GM23338 (cell line): ENCODE results near the gene ADAD2. TPM values are rescaled to one million over a fixed set of nuclear protein-coding genes. Genes with fewer than 3 reads are reported as not detected.

Source experiments
- ATAC-seq: fragments of 200-7000 bp; cut with Tn5 transposase; 3 replicates; pipeline ENCODE4 v1.9.1; 2020
- DNase-seq: peaks from one replicate; pipeline ENCODE4 v3.0.0-alpha.2; 2015; ENCODE audit warnings: low spot score
- H2AFZ ChIP-seq: fragments of 200-600 bp; sonication (generic); 2 replicates; pipeline ENCODE4 v1.8.0; 2016; ENCODE audit warnings: antibody characterized with exemption, mild to moderate bottlenecking, moderate library complexity
- H3F3A ChIP-seq: fragments of 200-600 bp; sonication (generic); replicated peaks from 2 replicates; pipeline ENCODE4 v1.8.0; 2017; ENCODE audit warnings: antibody characterized with exemption, mixed run types, low read depth
- H3K27ac ChIP-seq: fragments of 200-600 bp; sonication (generic); 2 replicates; pipeline ENCODE4 v1.6.1; 2016; ENCODE audit warnings: low read depth
- H3K27me3 ChIP-seq: fragments of 200-600 bp; sonication (generic); 2 replicates; pipeline ENCODE4 v1.8.0; 2016; ENCODE audit warnings: mild to moderate bottlenecking, mixed run types, moderate library complexity; ENCODE audit not compliant: insufficient read depth
- H3K36me3 ChIP-seq: fragments of 200-600 bp; sonication (generic); 2 replicates; pipeline ENCODE4 v1.8.0; 2016; ENCODE audit warnings: mild to moderate bottlenecking; ENCODE audit not compliant: insufficient read depth
- H3K4me1 ChIP-seq: fragments of 200-600 bp; sonication (generic); 2 replicates; pipeline ENCODE4 v1.8.0; 2016; ENCODE audit warnings: mild to moderate bottlenecking, moderate library complexity; ENCODE audit not compliant: insufficient read depth
- H3K4me2 ChIP-seq: fragments of 200-600 bp; sonication (generic); 2 replicates; pipeline ENCODE4 v1.7.1; 2017; ENCODE audit warnings: mixed run types
- H3K4me3 ChIP-seq: fragments of 200-600 bp; sonication (generic); 2 replicates; pipeline ENCODE4 v1.6.1; 2016; ENCODE audit warnings: mixed run types
- H3K79me2 ChIP-seq: fragments of 200-600 bp; sonication (generic); replicated peaks from 2 replicates; pipeline ENCODE4 v1.8.0; 2017; ENCODE audit warnings: mild to moderate bottlenecking; ENCODE audit not compliant: insufficient read depth
- H3K9me2 ChIP-seq: fragments of 200-600 bp; sonication (generic); 2 replicates; pipeline ENCODE4 v1.8.0; 2017; ENCODE audit not compliant: insufficient read depth
- H4K20me1 ChIP-seq: fragments of 200-600 bp; sonication (generic); replicated peaks from 2 replicates; pipeline ENCODE4 v1.8.0; 2017; ENCODE audit warnings: mild to moderate bottlenecking; ENCODE audit not compliant: insufficient read depth
- H3K27ac Mint-ChIP-seq: 2 replicates; pipeline ENCODE4 v1.8.0; 2020; ENCODE audit warnings: inconsistent platforms, mild to moderate bottlenecking, moderate library complexity, mixed read lengths
- H3K27me3 Mint-ChIP-seq: 3 replicates; pipeline ENCODE4 v1.8.0; 2022; ENCODE audit warnings: low read depth, mild to moderate bottlenecking, moderate library complexity, mixed read lengths, inconsistent platforms; ENCODE audit not compliant: insufficient read depth, poor library complexity
- H3K36me3 Mint-ChIP-seq: 3 replicates; pipeline ENCODE4 v1.8.0; 2021; ENCODE audit warnings: low read depth, mild to moderate bottlenecking, inconsistent platforms, moderate library complexity, mixed read lengths
- H3K4me1 Mint-ChIP-seq: 3 replicates; pipeline ENCODE4 v1.8.0; 2020; ENCODE audit warnings: mild to moderate bottlenecking, inconsistent platforms, mixed read lengths
- H3K4me3 Mint-ChIP-seq: 3 replicates; pipeline ENCODE4 v1.8.0; 2021; ENCODE audit warnings: moderate library complexity, mild to moderate bottlenecking, inconsistent platforms, mixed read lengths
- H3K9me3 Mint-ChIP-seq: 3 replicates; pipeline ENCODE4 v1.8.0; 2020; ENCODE audit warnings: moderate library complexity, mild to moderate bottlenecking, inconsistent platforms, mixed read lengths
- ETS1 ChIP-seq: IDR thresholded peaks from 2 replicates; pipeline ENCODE4 v1.6.1; 2016; ENCODE audit warnings: antibody characterized with exemption
- EZH2phosphoT487 ChIP-seq: fragments of 200-600 bp; sonication (generic); IDR thresholded peaks from one replicate; pipeline ENCODE4 v1.8.1; 2018; ENCODE audit warnings: antibody characterized with exemption; ENCODE audit not compliant: unreplicated experiment
- JUNB ChIP-seq: IDR thresholded peaks from one replicate; pipeline ENCODE4 v1.6.1; 2016; ENCODE audit warnings: antibody characterized with exemption; ENCODE audit not compliant: unreplicated experiment
- ZNF331 ChIP-seq: fragments of 250-450 bp; sonication (Bioruptor Pico); IDR thresholded peaks from 2 replicates; pipeline ENCODE4 v1.5.0; 2020; ENCODE audit warnings: low read depth, mild to moderate bottlenecking, moderate library complexity
- ZNF462 ChIP-seq: fragments of 250-450 bp; sonication (Bioruptor Pico); IDR thresholded peaks from 2 replicates; pipeline ENCODE4 v1.5.0; 2020; ENCODE audit warnings: mild to moderate bottlenecking, moderate library complexity
- polyA plus RNA-seq: library from polyadenylated mRNA; unstranded; fragments of >200 nt; fragmentation: Nextera tagmentation; extraction: Ambion mirVana; gene quantifications from 2 replicates; pipeline ENCODE4 v1.2.1, GENCODE V29; 2016
- total RNA-seq: library from RNA; depleted of rRNA; stranded (reverse); fragments of >200 nt; shearing (Covaris generic); gene quantifications from 2 replicates; pipeline ENCODE4 v1.2.3, GENCODE V29; 2014

Gene ADAD2
- total and polyA plus RNA-seq, 2 experiments from 2014 or later, result 1.6 to 4.5 TPM

GRCh38 chr16:84196101-84196500 is 5.1 kb downstream of the ADAD2 start:
- H3K4me3 ChIP-seq, result no peak overlapping the region
- Mint-ChIP-seq H3K4me3 (no peak overlapping the region), H3K9me3 (no peaks in the 10 kb centered on the region), H3K27me3 (peaks cover 14% of the 10 kb centered on the region), H3K36me3 (no peaks in the 10 kb centered on the region), H3K4me1 (peaks cover 22% of the 10 kb centered on the region), H3K27ac (no peak overlapping the region)
- H3K79me2 ChIP-seq, result no peaks in the 10 kb centered on the region
- H3K36me3 ChIP-seq, result no peaks in the 10 kb centered on the region
- H3K9me2 ChIP-seq, result no peaks in the 10 kb centered on the region
- no peaks in the 10 kb centered on the region for H4K20me1 ChIP-seq
- TF ChIP-seq ZNF331 (CRISPR knock-in tag), result no peak
- no peak for TF ChIP-seq EZH2phosphoT487
- TF ChIP-seq ZNF462 (CRISPR knock-in tag), result no peak
- TF ChIP-seq JUNB, result no peak
- no peak for TF ChIP-seq ETS1
- DNase-seq, result no peak
- no peaks in the 10 kb centered on the region for H3F3A ChIP-seq
- H3K27ac ChIP-seq, result no peak overlapping the region
- no peak overlapping the region for H2AFZ ChIP-seq
- no peaks in the 10 kb centered on the region for H3K27me3 ChIP-seq
- no peak for ATAC-seq
- H3K4me2 ChIP-seq, result no peak overlapping the region
- no peaks in the 10 kb centered on the region for H3K4me1 ChIP-seq
